H9 (cell line): Measurements from ENCODE around the gene MED15. TPM values are rescaled to one million over a fixed set of nuclear protein-coding genes. Genes with fewer than 3 reads are reported as not detected.

ENCODE experiments used
- DNase-seq: peaks from one replicate; pipeline ENCODE4 v3.0.0-alpha.2; 2017
- H2AFZ ChIP-seq: one replicate; pipeline ENCODE4 v1.6.1; 2013; ENCODE audit warnings: mild to moderate bottlenecking, low read length, control low read depth, moderate library complexity
- H2AK5ac ChIP-seq: 2 replicates; pipeline ENCODE4 v1.6.1; 2013; ENCODE audit warnings: low read length, control low read depth, mixed read lengths; ENCODE audit not compliant: insufficient read length
- H2BK120ac ChIP-seq: one replicate; pipeline ENCODE4 v1.6.1; 2013; ENCODE audit warnings: low read depth, mild to moderate bottlenecking, low read length, control low read depth, inconsistent platforms; ENCODE audit not compliant: poor library complexity, severe bottlenecking
- H2BK12ac ChIP-seq: 2 replicates; pipeline ENCODE4 v1.6.1; 2013; ENCODE audit warnings: low read length, control low read depth, mixed read lengths, low read depth; ENCODE audit not compliant: insufficient read length
- H2BK15ac ChIP-seq: 2 replicates; pipeline ENCODE4 v1.6.1; 2013; ENCODE audit warnings: low read depth, low read length, control low read depth
- H2BK20ac ChIP-seq: one replicate; pipeline ENCODE4 v1.6.1; 2013; ENCODE audit warnings: low read depth, mild to moderate bottlenecking, low read length, control low read depth, inconsistent platforms; ENCODE audit not compliant: poor library complexity, severe bottlenecking
- H2BK5ac ChIP-seq: 2 replicates; pipeline ENCODE4 v1.6.1; 2013; ENCODE audit warnings: low read length, control low read depth, mixed read lengths; ENCODE audit not compliant: insufficient read length
- H3K14ac ChIP-seq: 2 replicates; pipeline ENCODE4 v1.6.1; 2013; ENCODE audit warnings: low read length, control low read depth; ENCODE audit not compliant: insufficient read depth
- H3K18ac ChIP-seq: 2 replicates; pipeline ENCODE4 v1.6.1; 2013; ENCODE audit warnings: low read depth, mild to moderate bottlenecking, mixed read lengths, low read length, control low read depth; ENCODE audit not compliant: insufficient read length
- H3K23ac ChIP-seq: 2 replicates; pipeline ENCODE4 v1.6.1; 2013; ENCODE audit warnings: low read length, control low read depth, mixed read lengths, low read depth; ENCODE audit not compliant: insufficient read length
- H3K23me2 ChIP-seq: 2 replicates; pipeline ENCODE4 v1.6.1; 2013; ENCODE audit warnings: low read depth, mild to moderate bottlenecking, mixed read lengths, low read length, control low read depth; ENCODE audit not compliant: insufficient read length, poor library complexity, severe bottlenecking
- H3K27ac ChIP-seq: 2 replicates; pipeline ENCODE4 v1.5.1; 2013; ENCODE audit warnings: low read length, control low read depth, mixed read lengths, low read depth; ENCODE audit not compliant: insufficient read length
- H3K27me3 ChIP-seq: 2 replicates; pipeline ENCODE4 v1.6.1; 2013; ENCODE audit warnings: low read length, control low read depth, inconsistent platforms; ENCODE audit not compliant: insufficient read depth
- H3K4ac ChIP-seq: 2 replicates; pipeline ENCODE4 v1.6.1; 2013; ENCODE audit warnings: low read depth, mild to moderate bottlenecking, control low read depth, inconsistent platforms, low read length, moderate library complexity
- H3K4me1 ChIP-seq: 2 replicates; pipeline ENCODE4 v1.6.1; 2013; ENCODE audit warnings: low read length, control low read depth, inconsistent platforms; ENCODE audit not compliant: insufficient read depth
- H3K4me2 ChIP-seq: 2 replicates; pipeline ENCODE4 v1.6.1; 2013; ENCODE audit warnings: low read length, control low read depth, mixed read lengths; ENCODE audit not compliant: insufficient read length, insufficient read depth
- H3K56ac ChIP-seq: 2 replicates; pipeline ENCODE4 v1.6.1; 2013; ENCODE audit warnings: low read depth, mild to moderate bottlenecking, mixed read lengths, low read length, control low read depth; ENCODE audit not compliant: insufficient read length
- H3K79me1 ChIP-seq: 2 replicates; pipeline ENCODE4 v1.6.1; 2013; ENCODE audit warnings: low read depth, mild to moderate bottlenecking, moderate library complexity, low read length, control low read depth, inconsistent platforms; ENCODE audit not compliant: insufficient read depth, poor library complexity, severe bottlenecking
- H3K79me2 ChIP-seq: 2 replicates; pipeline ENCODE4 v1.6.1; 2013; ENCODE audit warnings: low read length, control low read depth, inconsistent platforms; ENCODE audit not compliant: insufficient read depth
- H3K9ac ChIP-seq: 2 replicates; pipeline ENCODE4 v1.6.1; 2013; ENCODE audit warnings: low read length, control low read depth, mixed read lengths; ENCODE audit not compliant: insufficient read length; ENCODE audit errors: extremely low read depth
- H3K9me3 ChIP-seq: one replicate; pipeline ENCODE4 v1.6.1; 2013; ENCODE audit warnings: low read depth, low read length, inconsistent platforms; ENCODE audit not compliant: control insufficient read depth
- H3T11ph ChIP-seq: one replicate; pipeline ENCODE4 v1.6.1; 2013; ENCODE audit warnings: mild to moderate bottlenecking, low read length, control low read depth, inconsistent platforms
- H4K20me1 ChIP-seq: one replicate; pipeline ENCODE4 v1.6.1; 2013; ENCODE audit not compliant: control insufficient read depth, insufficient read length, insufficient read depth
- H4K5ac ChIP-seq: 2 replicates; pipeline ENCODE4 v1.6.1; 2013; ENCODE audit warnings: low read depth, mild to moderate bottlenecking, mixed read lengths, low read length, control low read depth; ENCODE audit not compliant: insufficient read length
- H4K8ac ChIP-seq: replicated peaks from 2 replicates; pipeline ENCODE4 v1.6.1; 2013; ENCODE audit warnings: low read length, control low read depth, mixed read lengths, low read depth; ENCODE audit not compliant: insufficient read length
- H4K91ac ChIP-seq: 2 replicates; pipeline ENCODE4 v1.6.1; 2013; ENCODE audit warnings: low read depth, mild to moderate bottlenecking, moderate library complexity, mixed read lengths, low read length, control low read depth; ENCODE audit not compliant: insufficient read length
- H3K27ac Mint-ChIP-seq, 3 experiments: 2 replicates in 2 of 3; 3 replicates in 1 of 3; pipeline ENCODE4 v1.8.0; 2020 to 2021; ENCODE audit warnings: mixed read lengths in 3 of 3, mild to moderate bottlenecking in 1 of 3, moderate library complexity in 1 of 3
- H3K27me3 Mint-ChIP-seq: 2 replicates; pipeline ENCODE4 v1.8.0; 2021; ENCODE audit warnings: low read depth, mild to moderate bottlenecking, moderate library complexity, mixed read lengths
- H3K36me3 Mint-ChIP-seq, 3 experiments: 2 replicates in 2 of 3; 3 replicates in 1 of 3; pipeline ENCODE4 v1.8.0; 2020 to 2021; ENCODE audit warnings: low read depth in 3 of 3, mixed read lengths in 3 of 3; ENCODE audit not compliant: insufficient read depth in 1 of 3
- H3K4me1 Mint-ChIP-seq, 2 experiments: 2 replicates each; pipeline ENCODE4 v1.8.0; 2020; ENCODE audit warnings: mixed read lengths in 2 of 2
- H3K4me3 Mint-ChIP-seq, 2 experiments: 2 replicates in 1 of 2; 3 replicates in 1 of 2; pipeline ENCODE4 v1.8.0; 2020 to 2021; ENCODE audit warnings: mild to moderate bottlenecking in 2 of 2, mixed read lengths in 2 of 2, moderate library complexity in 1 of 2
- H3K9me3 Mint-ChIP-seq, 2 experiments: 2 replicates in 1 of 2; 3 replicates in 1 of 2; pipeline ENCODE4 v1.8.0; 2020; ENCODE audit warnings: mild to moderate bottlenecking in 2 of 2, mixed read lengths in 2 of 2, moderate library complexity in 1 of 2
- CTCF ChIP-seq: fragments of 200-600 bp; sonication (generic); conservative IDR thresholded peaks from 3 replicates; pipeline ENCODE4 v1.8.0; 2021; ENCODE audit warnings: antibody characterized with exemption, mild to moderate bottlenecking
- WGBS: extraction: QIAGEN DNeasy Blood & Tissue Kit; methylation state at CpG from one replicate; pipeline ENCODE4 v1.1.7; 2013; ENCODE audit warnings: missing lambda C conversion rate, low lambda C conversion rate, mixed read lengths; ENCODE audit not compliant: insufficient read length; ENCODE audit errors: extremely low coverage; 5-methylcytosine and 5-hydroxymethylcytosine counted together
- total RNA-seq: library from RNA; stranded (reverse); gene quantifications from 2 replicates; pipeline ENCODE4 v1.2.1, GENCODE V29; 2021

Gene MED15
- total RNA-seq, 1 experiment from 2014 or later = 47.4 TPM

GRCh38 chr22:20621162-20621561 is 113.8 kb downstream of the MED15 start:
- H3K56ac ChIP-seq = no peak overlapping the region
- no peaks in the 10 kb centered on the region for H3K79me2 ChIP-seq
- no peak overlapping the region for H2AK5ac ChIP-seq
- no peak overlapping the region for H3K14ac ChIP-seq
- no peak overlapping the region for H2BK12ac ChIP-seq
- H2AFZ ChIP-seq = no peak overlapping the region
- no peak overlapping the region for H4K5ac ChIP-seq
- H3K27me3 ChIP-seq = no peaks in the 10 kb centered on the region
- H3K9me3 ChIP-seq = no peaks in the 10 kb centered on the region
- no peak for TF ChIP-seq CTCF
- no peak overlapping the region for H2BK20ac ChIP-seq
- H3K4me1 Mint-ChIP-seq = no peaks in the 10 kb centered on the region
- H3K23me2 ChIP-seq = no peaks in the 10 kb centered on the region
- no peaks in the 10 kb centered on the region; the same call in 1 of the 2 replicates for H3K27me3 Mint-ChIP-seq
- no peak overlapping the region for H3K4ac ChIP-seq
- no peak overlapping the region for H2BK15ac ChIP-seq
- H3K4me2 ChIP-seq = no peak overlapping the region
- no peak overlapping the region for H3K9ac ChIP-seq
- H3K36me3 Mint-ChIP-seq = no peaks in the 10 kb centered on the region; a peak in 1 of 7 replicates
- H2BK5ac ChIP-seq = no peak overlapping the region
- H4K20me1 ChIP-seq = no peaks in the 10 kb centered on the region
- H3K79me1 ChIP-seq = no peaks in the 10 kb centered on the region
- H3K4me1 ChIP-seq = no peaks in the 10 kb centered on the region
- no peak overlapping the region for H3K27ac ChIP-seq
- DNase-seq = no peak
- no peak overlapping the region for H2BK120ac ChIP-seq
- no peak overlapping the region for H3K27ac Mint-ChIP-seq
- WGBS = no CpG with 5 or more reads among the region's 1 CpG
- no peak overlapping the region for H4K91ac ChIP-seq
- H3T11ph ChIP-seq = no peak overlapping the region
- no peak overlapping the region for H3K4me3 Mint-ChIP-seq
- no peak overlapping the region for H3K18ac ChIP-seq
- no peak overlapping the region for H4K8ac ChIP-seq
- no peak overlapping the region for H3K23ac ChIP-seq
- H3K9me3 Mint-ChIP-seq = no peaks in the 10 kb centered on the region
